ENCODE results near the gene CPM.

DNA sequence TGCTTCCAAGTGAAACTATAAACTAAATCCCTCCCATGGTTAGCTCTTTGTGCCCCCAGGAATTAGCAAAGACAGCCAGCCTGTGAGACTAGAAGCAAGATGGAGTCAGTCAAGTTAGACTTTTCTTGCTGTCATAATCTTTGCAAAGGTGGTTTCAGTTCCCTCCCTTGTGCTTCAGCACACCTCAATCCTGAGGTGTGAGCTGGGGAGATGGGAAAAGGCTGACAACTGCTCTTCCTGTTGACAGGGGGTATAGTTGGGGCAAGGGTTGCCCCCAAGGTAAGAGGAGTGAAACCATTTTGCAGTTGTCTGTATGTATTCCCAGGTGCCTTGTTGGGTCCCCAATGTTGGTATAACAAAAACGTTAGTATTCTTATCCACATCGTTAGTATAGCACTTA, 12.3 kb upstream of the CPM start:
- TF ChIP-seq, protein P1, sequence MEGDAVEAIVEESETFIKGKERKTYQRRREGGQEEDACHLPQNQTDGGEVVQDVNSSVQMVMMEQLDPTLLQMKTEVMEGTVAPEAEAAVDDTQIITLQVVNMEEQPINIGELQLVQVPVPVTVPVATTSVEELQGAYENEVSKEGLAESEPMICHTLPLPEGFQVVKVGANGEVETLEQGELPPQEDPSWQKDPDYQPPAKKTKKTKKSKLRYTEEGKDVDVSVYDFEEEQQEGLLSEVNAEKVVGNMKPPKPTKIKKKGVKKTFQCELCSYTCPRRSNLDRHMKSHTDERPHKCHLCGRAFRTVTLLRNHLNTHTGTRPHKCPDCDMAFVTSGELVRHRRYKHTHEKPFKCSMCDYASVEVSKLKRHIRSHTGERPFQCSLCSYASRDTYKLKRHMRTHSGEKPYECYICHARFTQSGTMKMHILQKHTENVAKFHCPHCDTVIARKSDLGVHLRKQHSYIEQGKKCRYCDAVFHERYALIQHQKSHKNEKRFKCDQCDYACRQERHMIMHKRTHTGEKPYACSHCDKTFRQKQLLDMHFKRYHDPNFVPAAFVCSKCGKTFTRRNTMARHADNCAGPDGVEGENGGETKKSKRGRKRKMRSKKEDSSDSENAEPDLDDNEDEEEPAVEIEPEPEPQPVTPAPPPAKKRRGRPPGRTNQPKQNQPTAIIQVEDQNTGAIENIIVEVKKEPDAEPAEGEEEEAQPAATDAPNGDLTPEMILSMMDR (IDR thresholded peaks at IDR 0.05): no peak
- TF ChIP-seq POLR2A (IDR thresholded peaks at IDR 0.05; ENCODE audit: low read length) (no peak), CHD4 (IDR thresholded peaks at IDR 0.05; ENCODE audit: borderline replicate concordance) (no peak), EP300 (IDR thresholded peaks at IDR 0.05) (no peak), MAX (IDR thresholded peaks at IDR 0.05) (no peak), GATA3 (IDR thresholded peaks at IDR 0.05; ENCODE audit: borderline replicate concordance) (no peak), HDAC2 (IDR thresholded peaks at IDR 0.05) (no peak), CEBPB (IDR thresholded peaks at IDR 0.05) (no peak), RFX5 (IDR thresholded peaks at IDR 0.05) (no peak)

All from A549 (cell line).